ENCODE measurements around the gene PGR.
"Not testable (repeated sequence)": the region's sequence is repeated elsewhere in the genome, so short reads cannot be mapped to it uniquely, and the experiment has no call there.

PGR gene

GRCh38 chr11:101063706-101064105 is 65.9 kb downstream of the PGR start:
- DNase-seq = no peak

- DNase-seq = no peak
Observed at GRCh38 chr11:101061606-101062005, 68.0 kb downstream of the PGR start.

GRCh38 chr11:101059331-101059730 is 70.3 kb downstream of the PGR start:
- no peak for DNase-seq

- DNase-seq = no peak
Observed at GRCh38 chr11:101053492-101053891, 76.1 kb downstream of the PGR start.

GRCh38 chr11:101051677-101052076 is 77.9 kb downstream of the PGR start:
- no peak for DNase-seq

- DNase-seq = no peak
Observed at GRCh38 chr11:101049813-101050212, 79.8 kb downstream of the PGR start.

- no peak for DNase-seq
Observed at GRCh38 chr11:101049123-101049522, 80.5 kb downstream of the PGR start.

GRCh38 chr11:101048479-101048878 is 81.1 kb downstream of the PGR start:
- no peak for DNase-seq

- no peak for DNase-seq
Observed at GRCh38 chr11:101046947-101047346, 82.7 kb downstream of the PGR start.

GRCh38 chr11:101045415-101045814 is 84.2 kb downstream of the PGR start:
- DNase-seq = no peak

- no peak for DNase-seq
Observed at GRCh38 chr11:101043940-101044339, 85.7 kb downstream of the PGR start.

GRCh38 chr11:101035872-101036271 is 93.7 kb downstream of the PGR start:
- no peak for DNase-seq

GRCh38 chr11:101034076-101034475 is 95.5 kb downstream of the PGR start:
- no peak for DNase-seq

- no peak for DNase-seq
Observed at GRCh38 chr11:101032991-101033390, 96.6 kb downstream of the PGR start.

- DNase-seq = no peak
Observed at GRCh38 chr11:101031713-101032112, 97.9 kb downstream of the PGR start.

GRCh38 chr11:101030692-101031091 is 98.9 kb downstream of the PGR start:
- no peak for DNase-seq

- no peak for DNase-seq
Observed at GRCh38 chr11:101030015-101030414, 99.6 kb downstream of the PGR start.

GRCh38 chr11:101028644-101029043 is 101.0 kb downstream of the PGR start:
- no peak for DNase-seq

GRCh38 chr11:101022256-101022655 is 107.4 kb downstream of the PGR start:
- no peak for DNase-seq

- no peak for DNase-seq
Observed at GRCh38 chr11:101019870-101020269, 109.7 kb downstream of the PGR start.

- no peak for DNase-seq
Observed at GRCh38 chr11:101014600-101015285, 114.9 kb downstream of the PGR start.

GRCh38 chr11:101013702-101014101 is 115.9 kb downstream of the PGR start:
- not testable (repeated sequence) for DNase-seq

GRCh38 chr11:101011881-101012280 is 117.7 kb downstream of the PGR start:
- DNase-seq = no peak

GRCh38 chr11:101010899-101011298 is 118.7 kb downstream of the PGR start:
- DNase-seq = no peak

GRCh38 chr11:101009690-101010055 is 119.9 kb downstream of the PGR start:
- no peak for DNase-seq

All from effector CD4-positive, alpha-beta T cell (primary cell).